ENCODE measurements around the gene DNAAF5. TPM values are rescaled to one million over a fixed set of nuclear protein-coding genes. Genes with fewer than 3 reads are reported as not detected.

The DNAAF5 gene
- total RNA-seq, 1 donor from 2014 or later: 15.3 TPM

DNA sequence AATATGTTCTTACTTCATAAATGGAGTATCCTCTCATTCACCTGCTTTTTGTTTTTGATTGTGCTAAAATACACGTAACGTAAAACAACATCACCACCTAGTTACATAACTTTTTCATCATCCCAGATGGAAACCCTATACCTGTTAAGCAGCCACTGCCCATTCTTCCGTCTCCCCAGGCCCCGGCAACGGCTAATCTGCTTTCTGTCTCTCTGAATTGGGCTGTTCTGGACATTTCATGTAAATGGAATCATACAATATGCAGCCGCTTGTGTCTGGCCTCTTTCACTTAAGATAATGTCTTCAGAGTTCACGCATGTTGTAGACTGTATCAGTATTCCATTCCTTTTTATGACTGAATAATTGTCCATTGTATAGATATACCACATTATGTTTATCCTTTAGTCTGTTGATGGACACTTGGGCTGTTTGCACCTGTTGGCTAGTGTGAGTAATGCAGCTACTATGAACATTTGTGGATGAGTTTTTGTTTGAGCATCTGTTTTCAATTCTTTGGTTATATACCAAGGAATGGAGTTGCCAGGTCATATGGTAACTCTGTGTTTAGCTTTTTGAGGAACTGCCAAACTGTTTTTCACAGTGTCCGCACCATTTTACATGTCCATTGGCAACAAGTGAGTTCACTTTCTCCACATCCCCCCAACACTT, 91.7 kb downstream of the DNAAF5 start:
- Mint-ChIP-seq H3K27me3 (ENCODE audit: low read depth) (no peaks in the 10 kb centered on the region), H3K27ac (ENCODE audit: unreplicated experiment) (peak overlapping the region; percentile 80), H3K36me3 (ENCODE audit: low read depth) (peaks cover 4% of the 10 kb centered on the region), H3K4me1 (ENCODE audit: low read depth) (peaks cover 55% of the 10 kb centered on the region), H3K4me3 (ENCODE audit: unreplicated experiment) (peak overlapping the region; percentile 80), H3K9me3 (ENCODE audit: low read depth) (peaks cover 5% of the 10 kb centered on the region)
- TF ChIP-seq CTCF (IDR thresholded peaks at IDR 0.05): peak; percentile 65
- no peak for DNase-seq (ENCODE audit: low spot score)

DNA sequence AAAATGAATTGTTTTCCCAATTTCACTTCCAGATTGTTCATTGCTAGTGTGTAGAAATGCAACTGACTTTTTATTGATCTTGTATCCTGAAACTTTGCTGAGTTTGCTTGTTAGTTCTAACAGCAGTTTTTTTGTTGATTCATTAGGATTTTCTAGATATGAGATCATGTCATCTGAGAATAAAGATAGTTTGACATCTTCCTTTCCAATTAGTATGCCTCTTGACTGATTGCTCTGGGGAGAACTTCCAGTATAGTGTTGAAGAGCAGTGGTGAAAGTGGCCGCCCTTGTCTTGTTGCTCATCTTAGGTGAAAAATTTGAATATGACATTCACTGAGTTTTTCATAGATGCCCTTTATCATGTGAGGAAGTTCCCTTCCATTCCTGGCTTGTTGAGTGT, 93.8 kb downstream of the DNAAF5 start:
- no peak for TF ChIP-seq CTCF (IDR thresholded peaks at IDR 0.05)
- peaks cover 5% of the 10 kb centered on the region for H3K9me3 Mint-ChIP-seq (ENCODE audit: low read depth)
- no peak for DNase-seq (ENCODE audit: low spot score)
- peaks cover 6% of the 10 kb centered on the region for H3K36me3 Mint-ChIP-seq (ENCODE audit: low read depth)
- peaks cover 62% of the 10 kb centered on the region for H3K4me1 Mint-ChIP-seq (ENCODE audit: low read depth)
- H3K4me3 Mint-ChIP-seq (ENCODE audit: unreplicated experiment): no peak overlapping the region
- no peak overlapping the region for H3K27ac Mint-ChIP-seq (ENCODE audit: unreplicated experiment)
- no peaks in the 10 kb centered on the region for H3K27me3 Mint-ChIP-seq (ENCODE audit: low read depth)

- H3K27ac Mint-ChIP-seq (ENCODE audit: unreplicated experiment): no peak overlapping the region
Measured at GRCh38 chr7:821688-822087, 95.2 kb downstream of the DNAAF5 start.

DNA sequence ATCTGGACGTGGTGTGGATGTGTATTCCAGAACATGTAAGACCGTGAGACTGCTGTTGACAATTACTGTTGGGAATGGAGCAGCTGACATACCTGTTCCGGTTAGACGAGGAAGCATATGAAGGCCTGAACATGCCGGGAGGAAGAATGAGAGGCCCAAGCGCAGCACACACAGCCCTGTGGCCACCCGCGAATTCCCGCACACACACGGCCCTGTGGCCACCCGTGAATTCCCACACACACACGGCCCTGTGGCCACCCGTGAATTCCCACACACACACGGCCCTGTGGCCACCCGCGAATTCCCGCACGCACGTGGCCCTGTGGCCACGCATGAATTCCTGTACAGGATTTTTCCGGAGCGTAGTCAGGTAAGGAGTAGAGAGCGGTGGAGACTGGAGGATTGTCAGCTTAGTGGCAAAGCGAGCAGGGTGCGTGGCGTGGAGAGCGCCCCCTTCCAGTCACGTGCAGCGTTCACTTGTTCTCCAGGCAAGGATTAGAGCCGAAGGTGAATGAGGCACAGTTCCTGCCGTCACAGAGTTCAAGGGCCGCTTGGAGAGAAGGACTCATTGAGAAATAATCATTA, 96.3 kb downstream of the DNAAF5 start:
- Mint-ChIP-seq H3K4me3 (ENCODE audit: unreplicated experiment) (no peak overlapping the region), H3K36me3 (ENCODE audit: low read depth) (peaks cover 8% of the 10 kb centered on the region), H3K27me3 (ENCODE audit: low read depth) (no peaks in the 10 kb centered on the region), H3K4me1 (ENCODE audit: low read depth) (peaks cover 68% of the 10 kb centered on the region), H3K27ac (ENCODE audit: unreplicated experiment) (peak overlapping the region; percentile 72), H3K9me3 (ENCODE audit: low read depth) (peaks cover 5% of the 10 kb centered on the region)
- DNase-seq (ENCODE audit: low spot score): no peak
- TF ChIP-seq CTCF (IDR thresholded peaks at IDR 0.05): peak; percentile 21

More at GRCh38 chr7:821688-822087, 95.2 kb downstream of the DNAAF5 start:
- Mint-ChIP-seq H3K4me3 (ENCODE audit: unreplicated experiment) (no peak overlapping the region), H3K4me1 (ENCODE audit: low read depth) (peaks cover 72% of the 10 kb centered on the region), H3K36me3 (ENCODE audit: low read depth) (peaks cover 8% of the 10 kb centered on the region), H3K27me3 (ENCODE audit: low read depth) (no peaks in the 10 kb centered on the region), H3K9me3 (ENCODE audit: low read depth) (peaks cover 5% of the 10 kb centered on the region)
- TF ChIP-seq CTCF (IDR thresholded peaks at IDR 0.05): no peak
- DNase-seq (ENCODE audit: low spot score): peak; percentile 10

DNA sequence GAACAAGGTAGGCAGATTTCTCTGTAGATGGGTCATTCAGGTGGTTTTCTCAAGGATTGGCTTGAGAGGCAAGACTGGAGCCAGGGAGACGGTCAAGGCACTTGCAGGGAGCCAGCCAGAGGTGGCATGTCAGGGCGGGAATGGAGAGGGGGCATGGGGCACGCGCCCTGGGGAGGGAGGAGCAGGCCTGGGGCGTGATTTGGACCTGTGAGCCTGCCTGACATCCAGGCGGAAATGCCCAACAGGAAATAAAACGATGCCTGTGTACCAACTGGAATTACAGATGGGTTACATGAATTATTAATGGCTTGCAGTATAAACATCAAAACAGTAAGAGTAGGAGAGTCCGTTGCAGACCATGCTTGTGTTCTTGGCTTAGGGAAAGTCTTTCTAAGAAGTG, 97.2 kb downstream of the DNAAF5 start:
- peak overlapping the region; percentile 78 for H3K27ac Mint-ChIP-seq (ENCODE audit: unreplicated experiment)
- no peak overlapping the region for H3K4me3 Mint-ChIP-seq (ENCODE audit: unreplicated experiment)
- H3K9me3 Mint-ChIP-seq (ENCODE audit: low read depth): no peaks in the 10 kb centered on the region
- peaks cover 60% of the 10 kb centered on the region for H3K4me1 Mint-ChIP-seq (ENCODE audit: low read depth)
- no peak for TF ChIP-seq CTCF (IDR thresholded peaks at IDR 0.05)
- no peaks in the 10 kb centered on the region for H3K27me3 Mint-ChIP-seq (ENCODE audit: low read depth)
- peaks cover 8% of the 10 kb centered on the region for H3K36me3 Mint-ChIP-seq (ENCODE audit: low read depth)
- no peak for DNase-seq (ENCODE audit: low spot score)
